Tibial nerve (tissue), 4 donors: ENCODE measurements around the gene MC1R.

Experiments used
- EP300 ChIP-seq, 2 donors: sonication (generic); formaldehyde crosslinking; IDR thresholded peaks; one replicate each; pipeline ENCODE4 v1.6.1; 2017; ENCODE audit warnings: antibody characterized with exemption in 2 of 2, mild to moderate bottlenecking in 1 of 2
- POLR2A ChIP-seq, 2 donors: fragments of 450-650 bp; IDR thresholded peaks; one replicate each; pipeline ENCODE4 v1.6.1; 2017; ENCODE audit warnings: antibody characterized with exemption in 2 of 2, mild to moderate bottlenecking in 2 of 2, moderate library complexity in 2 of 2
- TF ChIP-seq, protein P1 (sequence below), 5 experiments: fragments of 200-600 bp in 3 of 5; fragments of 450-650 bp in 2 of 5; sonication (generic) in 3 of 5; IDR thresholded peaks; one replicate each; pipeline ENCODE4 v1.5.1; 2016 to 2019; ENCODE audit warnings: antibody characterized with exemption in 5 of 5, mild to moderate bottlenecking in 3 of 5, moderate library complexity in 2 of 5

DNA sequence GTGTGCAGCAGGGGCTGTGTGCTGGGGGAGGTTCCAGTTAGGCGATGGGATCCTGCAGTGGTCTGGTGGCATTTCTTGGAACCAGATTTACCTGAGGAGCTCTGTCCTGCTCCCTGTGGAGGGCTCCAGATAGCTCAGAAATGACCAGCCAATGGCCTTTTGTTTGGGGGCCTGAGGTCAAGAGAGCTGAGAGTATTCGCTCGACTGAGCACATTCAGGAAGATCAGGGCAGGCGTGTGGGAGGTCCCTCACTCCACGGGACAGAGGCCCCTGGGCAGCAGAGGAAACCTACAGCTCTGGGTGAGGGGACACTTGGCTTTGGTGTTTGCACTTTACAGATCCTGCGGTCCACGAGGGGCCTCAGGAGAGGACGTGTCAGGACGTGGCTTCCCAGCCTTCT, 48.1 kb downstream of the MC1R start:
- TF ChIP-seq POLR2A (IDR thresholded peaks at IDR 0.05) (no peak), EP300 (IDR thresholded peaks at IDR 0.05) (no peak)
- TF ChIP-seq, protein P1, sequence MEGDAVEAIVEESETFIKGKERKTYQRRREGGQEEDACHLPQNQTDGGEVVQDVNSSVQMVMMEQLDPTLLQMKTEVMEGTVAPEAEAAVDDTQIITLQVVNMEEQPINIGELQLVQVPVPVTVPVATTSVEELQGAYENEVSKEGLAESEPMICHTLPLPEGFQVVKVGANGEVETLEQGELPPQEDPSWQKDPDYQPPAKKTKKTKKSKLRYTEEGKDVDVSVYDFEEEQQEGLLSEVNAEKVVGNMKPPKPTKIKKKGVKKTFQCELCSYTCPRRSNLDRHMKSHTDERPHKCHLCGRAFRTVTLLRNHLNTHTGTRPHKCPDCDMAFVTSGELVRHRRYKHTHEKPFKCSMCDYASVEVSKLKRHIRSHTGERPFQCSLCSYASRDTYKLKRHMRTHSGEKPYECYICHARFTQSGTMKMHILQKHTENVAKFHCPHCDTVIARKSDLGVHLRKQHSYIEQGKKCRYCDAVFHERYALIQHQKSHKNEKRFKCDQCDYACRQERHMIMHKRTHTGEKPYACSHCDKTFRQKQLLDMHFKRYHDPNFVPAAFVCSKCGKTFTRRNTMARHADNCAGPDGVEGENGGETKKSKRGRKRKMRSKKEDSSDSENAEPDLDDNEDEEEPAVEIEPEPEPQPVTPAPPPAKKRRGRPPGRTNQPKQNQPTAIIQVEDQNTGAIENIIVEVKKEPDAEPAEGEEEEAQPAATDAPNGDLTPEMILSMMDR (IDR thresholded peaks at IDR 0.05) = no peak
